ENCODE results near the gene C2orf74. TPM values are rescaled to one million over a fixed set of nuclear protein-coding genes. Genes with fewer than 3 reads are reported as not detected.

The C2orf74 gene
- 10 to 100 TPM; 12.7 to 29.8 (median 20.6) TPM for total RNA-seq

DNA sequence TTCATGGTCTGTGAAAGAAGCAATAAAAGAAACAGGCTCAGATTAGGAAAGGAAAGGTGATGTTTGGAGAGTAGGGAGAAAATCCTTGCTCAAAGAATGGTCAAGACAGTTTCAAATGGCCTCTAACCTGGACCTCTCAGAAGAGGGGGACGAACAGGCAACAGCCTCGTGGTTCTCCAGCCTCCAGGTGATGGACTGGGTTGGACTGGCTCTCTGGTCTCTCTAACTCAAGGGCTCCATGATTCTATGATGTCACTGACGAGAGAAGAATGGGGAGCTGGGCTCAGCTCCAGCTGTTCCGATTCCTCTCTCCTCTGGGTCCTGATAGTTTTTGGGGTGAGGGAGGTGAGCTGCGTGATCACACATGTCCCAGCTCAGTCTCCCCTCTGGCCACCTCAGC, at the start of gene C2orf74:
Gene C2orf74 (plus strand): TSS at position 301 of the 400 bp plus-strand sequence. CDS start 327 bp downstream, outside the sequence.
- Histone ChIP-seq H3K27ac (no peak within 1 kb of the TSS), H3K27me3 (no peaks in the 10 kb centered on the region), H3K36me3 (peaks cover 12 to 19% of the 10 kb centered on the region in 2 donors), H3K4me3 (replicated peaks in 1 of 3) (no peak within 1 kb of the TSS), H3K4me1 (no peaks in the 10 kb centered on the region), H3K9me3 (no peaks in the 10 kb centered on the region)
- 93 to 97% methylated on average over 5 of the region's 5 CpGs for WGBS, 2 donors
- no peak for DNase-seq
- intact Hi-C loops (cut with DNase I) = no loop called here
- TF ChIP-seq, protein P1, sequence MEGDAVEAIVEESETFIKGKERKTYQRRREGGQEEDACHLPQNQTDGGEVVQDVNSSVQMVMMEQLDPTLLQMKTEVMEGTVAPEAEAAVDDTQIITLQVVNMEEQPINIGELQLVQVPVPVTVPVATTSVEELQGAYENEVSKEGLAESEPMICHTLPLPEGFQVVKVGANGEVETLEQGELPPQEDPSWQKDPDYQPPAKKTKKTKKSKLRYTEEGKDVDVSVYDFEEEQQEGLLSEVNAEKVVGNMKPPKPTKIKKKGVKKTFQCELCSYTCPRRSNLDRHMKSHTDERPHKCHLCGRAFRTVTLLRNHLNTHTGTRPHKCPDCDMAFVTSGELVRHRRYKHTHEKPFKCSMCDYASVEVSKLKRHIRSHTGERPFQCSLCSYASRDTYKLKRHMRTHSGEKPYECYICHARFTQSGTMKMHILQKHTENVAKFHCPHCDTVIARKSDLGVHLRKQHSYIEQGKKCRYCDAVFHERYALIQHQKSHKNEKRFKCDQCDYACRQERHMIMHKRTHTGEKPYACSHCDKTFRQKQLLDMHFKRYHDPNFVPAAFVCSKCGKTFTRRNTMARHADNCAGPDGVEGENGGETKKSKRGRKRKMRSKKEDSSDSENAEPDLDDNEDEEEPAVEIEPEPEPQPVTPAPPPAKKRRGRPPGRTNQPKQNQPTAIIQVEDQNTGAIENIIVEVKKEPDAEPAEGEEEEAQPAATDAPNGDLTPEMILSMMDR (IDR thresholded peaks at IDR 0.05) = no peak
- no peak for TF ChIP-seq POLR2A (IDR thresholded peaks at IDR 0.05)

DNA sequence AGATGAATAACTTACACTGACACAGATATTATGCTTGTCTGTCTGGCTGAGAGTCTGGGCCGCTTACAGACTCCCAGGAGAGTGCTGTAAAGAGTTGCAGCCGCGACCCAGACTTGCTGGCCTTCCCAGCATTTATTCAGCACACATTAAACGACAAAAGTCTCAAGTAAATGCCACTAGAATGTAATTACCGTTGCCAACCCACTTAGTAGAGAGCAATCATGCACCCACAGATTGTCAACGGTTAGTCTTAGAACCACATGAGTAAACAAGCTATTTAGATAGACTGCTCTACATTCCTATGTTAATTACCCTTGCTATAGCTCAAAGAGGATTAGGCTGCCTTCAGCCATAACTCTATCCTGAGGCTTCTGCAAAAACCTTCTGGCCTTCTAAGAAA, 47.8 kb upstream of the C2orf74 start:
- Histone ChIP-seq H3K27me3 (no peaks in the 10 kb centered on the region), H3K4me1 (no peaks in the 10 kb centered on the region), H3K36me3 (peaks cover 3 to 6% of the 10 kb centered on the region in 2 donors), H3K4me3 (replicated peaks in 1 of 3) (no peak overlapping the region), H3K9me3 (no peaks in the 10 kb centered on the region), H3K27ac (no peak overlapping the region)
- intact Hi-C loops (cut with DNase I) = no loop called here
- WGBS, 2 donors = 87 to 91% methylated on average over 6 of the region's 6 CpGs
- TF ChIP-seq, protein P1 (IDR thresholded peaks at IDR 0.05) = no peak
- TF ChIP-seq POLR2A (IDR thresholded peaks at IDR 0.05) = no peak
- no peak for DNase-seq

DNA sequence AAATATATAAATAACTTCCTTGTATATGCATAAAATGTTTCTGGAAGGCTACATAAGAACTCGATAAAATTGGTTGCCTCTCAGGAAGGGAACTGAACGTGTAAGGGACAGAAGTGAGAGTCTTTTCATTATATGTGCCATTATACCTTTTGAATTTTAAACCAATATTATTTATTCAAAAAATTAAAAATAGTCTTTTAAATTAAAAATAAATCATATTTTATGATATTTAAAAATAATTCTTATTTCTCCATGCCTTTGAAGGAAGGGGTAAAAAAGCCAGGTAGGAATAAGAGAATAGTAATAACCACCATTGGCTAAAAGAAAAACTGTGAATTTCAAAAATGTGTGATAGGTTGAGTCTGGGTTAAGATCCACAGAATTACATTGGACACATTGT, 45.7 kb upstream of the C2orf74 start:
- Histone ChIP-seq H3K4me3 (replicated peaks in 1 of 3) (no peak overlapping the region), H3K36me3 (peaks cover 3 to 10% of the 10 kb centered on the region in 2 donors), H3K27ac (no peak overlapping the region), H3K9me3 (no peaks in the 10 kb centered on the region), H3K27me3 (no peaks in the 10 kb centered on the region), H3K4me1 (no peaks in the 10 kb centered on the region)
- intact Hi-C loops (cut with DNase I) = no loop called here
- TF ChIP-seq POLR2A (IDR thresholded peaks at IDR 0.05) = no peak
- 95 to 99% methylated on average over 2 of the region's 2 CpGs for WGBS, 2 donors
- DNase-seq = no peak

DNA sequence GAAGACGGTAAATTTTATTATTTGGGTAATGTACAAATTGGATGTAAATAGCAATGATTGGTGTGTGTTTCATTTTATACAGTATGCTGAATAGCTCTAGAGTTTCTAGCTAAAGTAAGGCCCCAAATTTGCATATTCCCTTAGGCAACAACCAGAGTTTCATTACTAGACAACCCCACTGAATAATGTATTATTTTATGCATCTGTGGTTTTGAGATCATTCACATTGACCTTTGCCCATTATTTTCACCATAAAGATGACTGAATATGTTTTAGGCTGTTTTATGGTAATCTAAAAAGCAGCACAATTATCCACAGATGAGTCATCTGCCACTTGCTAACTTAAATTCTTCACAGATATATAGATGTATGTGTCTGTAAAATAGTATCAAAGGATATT, 44.5 kb upstream of the C2orf74 start:
- Histone ChIP-seq H3K4me3 (replicated peaks in 1 of 3) (no peak overlapping the region), H3K27ac (no peak overlapping the region), H3K27me3 (no peaks in the 10 kb centered on the region), H3K4me1 (no peaks in the 10 kb centered on the region), H3K36me3 (peaks cover 3 to 6% of the 10 kb centered on the region in 2 donors), H3K9me3 (no peaks in the 10 kb centered on the region)
- no peak for TF ChIP-seq POLR2A (IDR thresholded peaks at IDR 0.05)
- TF ChIP-seq, protein P1 (IDR thresholded peaks at IDR 0.05) = no peak
- no peak for DNase-seq
- WGBS, 2 donors = 91 to 98% methylated on average over 1 of the region's 1 CpG
- intact Hi-C loops (cut with DNase I) = no loop called here

DNA sequence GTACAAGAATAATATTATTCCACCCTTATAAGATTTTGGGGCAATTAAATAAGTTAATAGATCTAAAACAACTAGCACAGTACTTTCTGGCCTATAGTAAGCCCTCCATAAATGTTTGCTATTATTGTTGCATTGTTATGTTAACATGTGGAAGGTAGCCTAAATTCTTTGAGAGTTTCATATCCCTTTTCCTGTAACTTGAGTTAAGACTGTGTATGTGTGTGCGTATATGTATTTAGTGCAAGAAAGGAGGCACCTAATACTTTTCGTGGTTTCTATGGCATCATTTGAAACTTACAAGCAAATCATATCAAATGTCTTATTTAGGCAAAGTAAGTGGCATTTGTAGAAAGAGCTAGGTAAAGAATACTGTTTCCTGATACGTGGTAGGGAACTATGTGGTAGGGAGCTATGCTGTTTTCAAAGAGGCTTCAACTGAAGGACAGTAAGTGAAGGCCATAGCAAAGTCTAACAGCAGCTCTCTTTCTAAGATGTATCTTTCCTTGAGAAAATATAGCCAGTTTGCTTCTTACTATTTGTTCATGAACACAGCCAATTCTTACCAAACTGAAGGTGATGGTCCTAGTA, 36.8 kb upstream of the C2orf74 start:
- H3K27me3 ChIP-seq = no peaks in the 10 kb centered on the region
- TF ChIP-seq POLR2A (IDR thresholded peaks at IDR 0.05) = no peak
- TF ChIP-seq, protein P1 (IDR thresholded peaks at IDR 0.05) = no peak
- WGBS, 2 donors = 84 to 88% methylated on average over 3 of the region's 3 CpGs
- intact Hi-C loops (cut with DNase I) = no loop called here
- no peaks in the 10 kb centered on the region for H3K9me3 ChIP-seq
- H3K27ac ChIP-seq = peak overlapping the region in 2 of 3 donors; percentile 39 to 44
- no peak overlapping the region for H3K4me3 ChIP-seq (replicated peaks in 1 of 3)
- DNase-seq = no peak
- peaks cover 4 to 6% of the 10 kb centered on the region in 2 donors for H3K4me1 ChIP-seq
- no peaks in the 10 kb centered on the region for H3K36me3 ChIP-seq
